GM10847 (cell line): ENCODE measurements around the gene NEK5.

Experiments
- POLR2A ChIP-seq: IDR thresholded peaks from 2 replicates; pipeline ENCODE4 v1.6.1; 2011; ENCODE audit not compliant: insufficient read length; ENCODE audit errors: extremely low read depth

Gene NEK5

GRCh38 chr13:52004511-52005170 is 124.2 kb downstream of the NEK5 start:
- TF ChIP-seq POLR2A: no peak

GRCh38 chr13:52003541-52003940 is 125.3 kb downstream of the NEK5 start:
- no peak for TF ChIP-seq POLR2A

GRCh38 chr13:52002361-52002760 is 126.5 kb downstream of the NEK5 start:
- no peak for TF ChIP-seq POLR2A

GRCh38 chr13:52001120-52001731 is 127.6 kb downstream of the NEK5 start:
- TF ChIP-seq POLR2A: no peak

GRCh38 chr13:51999921-52000320 is 129.0 kb downstream of the NEK5 start:
- TF ChIP-seq POLR2A: no peak

- TF ChIP-seq POLR2A: no peak
Measured at GRCh38 chr13:51999510-51999911, 129.4 kb downstream of the NEK5 start.

- TF ChIP-seq POLR2A: no peak
Measured at GRCh38 chr13:51998723-51999509, 130.0 kb downstream of the NEK5 start.

GRCh38 chr13:51997641-51998330 is 131.1 kb downstream of the NEK5 start:
- TF ChIP-seq POLR2A: no peak

GRCh38 chr13:51997186-51997585 is 131.7 kb downstream of the NEK5 start:
- no peak for TF ChIP-seq POLR2A

GRCh38 chr13:51996641-51997040 is 132.2 kb downstream of the NEK5 start:
- TF ChIP-seq POLR2A: no peak

- no peak for TF ChIP-seq POLR2A
Measured at GRCh38 chr13:51995677-51996551, 133.0 kb downstream of the NEK5 start.

- TF ChIP-seq POLR2A: no peak
Measured at GRCh38 chr13:51993713-51994112, 135.2 kb downstream of the NEK5 start.

GRCh38 chr13:51988988-51989618 is 139.8 kb downstream of the NEK5 start:
- TF ChIP-seq POLR2A: no peak
